Sigmoid colon (tissue), 4 donors: ENCODE measurements around the gene ZDHHC12.

Source experiments
- CTCF ChIP-seq, 4 experiments: fragments of 450-650 bp in 3 of 4; fragments of 200-600 bp in 1 of 4; IDR thresholded peaks; one replicate each; pipeline ENCODE4 v1.5.1; 2016 to 2019; ENCODE audit warnings: antibody characterized with exemption in 4 of 4, mild to moderate bottlenecking in 3 of 4, moderate library complexity in 2 of 4
- EP300 ChIP-seq, 4 donors: sonication (generic); formaldehyde crosslinking; IDR thresholded peaks; one replicate each; pipeline ENCODE4 v1.6.1; 2017; ENCODE audit warnings: antibody characterized with exemption in 4 of 4
- POLR2A ChIP-seq, 2 donors: fragments of 450-650 bp; IDR thresholded peaks; one replicate each; pipeline ENCODE4 v1.6.1; 2016; ENCODE audit warnings: antibody characterized with exemption in 2 of 2, mild to moderate bottlenecking in 2 of 2, moderate library complexity in 2 of 2
- POLR2AphosphoS5 ChIP-seq, 4 donors: sonication (generic); formaldehyde crosslinking; IDR thresholded peaks; one replicate each; pipeline ENCODE4 v1.6.1; 2017; ENCODE audit warnings: antibody characterized with exemption in 4 of 4

- no peak for TF ChIP-seq CTCF (IDR thresholded peaks at IDR 0.05)
- no peak for TF ChIP-seq POLR2AphosphoS5 (IDR thresholded peaks at IDR 0.05)
- TF ChIP-seq POLR2A (IDR thresholded peaks at IDR 0.05), result no peak
- TF ChIP-seq EP300 (IDR thresholded peaks at IDR 0.05), result no peak
Observed at GRCh38 chr9:128701227-128701854, 22.6 kb downstream of the ZDHHC12 start.
